ENCODE measurements around the gene RASGRP3. TPM values are rescaled to one million over a fixed set of nuclear protein-coding genes. Genes with fewer than 3 reads are reported as not detected.

Gene RASGRP3
- total and polyA plus RNA-seq, 2 donors (not counting 3 experiments of a cell fraction or from before 2014, with no cell fraction given) = 16.0 to 39.6 TPM

GRCh38 chr2:33476793-33477190 is 343 bp downstream of the RASGRP3 start:
- Histone ChIP-seq H3K27ac (ENCODE audit: insufficient read depth, low read depth, low read length) (peak overlapping the region; percentile 82), H2AFZ (ENCODE audit: low read depth, low read length) (peak overlapping the region; percentile 20), H3K27me3 (ENCODE audit: control insufficient read depth in 2 of 2, insufficient read depth in 2 of 2, low read length in 2 of 2) (peaks cover 3 to 5% of the 10 kb centered on the region in 2 experiments), H3K4me2 (ENCODE audit: insufficient read depth, low read length) (peak overlapping the region; percentile 87), H3K9me3 (replicated peaks; ENCODE audit: control insufficient read depth, insufficient read depth, low read length) (no peaks in the 10 kb centered on the region), H3K4me1 (ENCODE audit: control insufficient read depth, extremely low read depth, insufficient read depth, low read length) (peaks cover 23% of the 10 kb centered on the region), H3K79me2 (ENCODE audit: control insufficient read depth, insufficient read depth, low read length) (no peaks in the 10 kb centered on the region), H3K4me3 (replicated peaks in 1 of 3; ENCODE audit: insufficient read depth in 1 of 3, low read depth in 1 of 3, low read length in 3 of 3) (peak overlapping the region in 1 of 3 experiments; percentile 63), H3K9me1 (replicated peaks; ENCODE audit: control insufficient read depth, extremely low read depth, insufficient read depth, low read length) (no peaks in the 10 kb centered on the region), H3K36me3 (ENCODE audit: control insufficient read depth in 2 of 2, extremely low read depth in 1 of 2, insufficient read depth in 2 of 2, low read length in 2 of 2) (no peaks in the 10 kb centered on the region), H3K9ac (replicated peaks; ENCODE audit: extremely low read depth, insufficient read depth, low read length) (peak overlapping the region; percentile 19), H4K20me1 (replicated peaks; ENCODE audit: control insufficient read depth, extremely low read depth, insufficient read depth, low read length) (no peaks in the 10 kb centered on the region)
- POLR2A ChIA-PET = interaction anchor here (0.8 to 0.9 kb wide), 2 partner anchors 78 to 79 kb away, joined by 4 to 5 read pairs; no protein-coding TSS in a partner anchor
- no peak for TF ChIP-seq MYC (IDR thresholded peaks at IDR 0.05; ENCODE audit: low read depth, low read length)
- TF ChIP-seq FOS (IDR thresholded peaks at IDR 0.05; ENCODE audit: borderline replicate concordance, insufficient read depth, low read length) = no peak
- TF ChIP-seq CTCF (IDR thresholded peaks at IDR 0.05; ENCODE audit: extremely low read depth in 1 of 2, insufficient read depth in 1 of 2, low read depth in 1 of 2, low read length in 2 of 2) = no peak
- no peak for TF ChIP-seq JUN (IDR thresholded peaks at IDR 0.05; ENCODE audit: borderline replicate concordance, insufficient read depth, insufficient read length, low read depth)
- TF ChIP-seq MAX (IDR thresholded peaks at IDR 0.05; ENCODE audit: insufficient read depth, insufficient read length) = no peak
- no peak for TF ChIP-seq GATA2 (IDR thresholded peaks at IDR 0.05; ENCODE audit: insufficient read depth, insufficient read length, low read depth, low read length)
- no peak for TF ChIP-seq EZH2 (IDR thresholded peaks at IDR 0.05; ENCODE audit: borderline replicate concordance, low read depth, low read length, severe bottlenecking)
- TF ChIP-seq POLR2A (IDR thresholded peaks at IDR 0.05; ENCODE audit: low read depth, low read length) = no peak
- no peak for TF ChIP-seq POLR2AphosphoS5 (IDR thresholded peaks at IDR 0.05; ENCODE audit: insufficient read depth, low read depth, low read length)
- dilution Hi-C loops (cut with MboI; ENCODE audit: extremely low pct_ligation_motif_present, low sequenced_read_pairs) (no loop called here), intact Hi-C loops (cut with micrococcal nuclease) (loop anchor here (1.0 to 2.0 kb wide), 5 partner anchors 21 to 134 kb away; no protein-coding TSS in a partner anchor)
- TSS peak; percentile 39 for BruUV-seq (replicated peaks)
- CTCF ChIA-PET = interaction anchor here (1.1 to 2.4 kb wide), 10 partner anchors 11 to 106 kb away, joined by 3 to 35 read pairs (median 6); no protein-coding TSS in a partner anchor
- FAIRE-seq = no peak
- DNase-seq (ENCODE audit: low read depth, low spot score) = no peak

All from endothelial cell of umbilical vein (primary cell).